Sigmoid colon (tissue), 7 donors: ENCODE data around the gene NDUFS8. TPM values are rescaled to one million over a fixed set of nuclear protein-coding genes. Genes with fewer than 3 reads are reported as not detected.

ENCODE experiments used
- DNase-seq: peaks from one replicate; pipeline ENCODE4 v3.0.0-alpha.2; 2019
- H3K27ac ChIP-seq, 4 donors: fragments of 200-600 bp; sonication (generic); one replicate each; pipeline ENCODE4 v1.5.1; 2016 to 2019; ENCODE audit warnings: mild to moderate bottlenecking in 1 of 4
- H3K27me3 ChIP-seq, 3 donors: fragments of 200-600 bp; sonication (generic); one replicate each; pipeline ENCODE4 v1.5.1; 2019; ENCODE audit warnings: mild to moderate bottlenecking in 1 of 3
- H3K36me3 ChIP-seq, 4 donors: fragments of 200-600 bp; sonication (generic); one replicate each; pipeline ENCODE4 v1.5.1; 2016 to 2019
- H3K4me1 ChIP-seq, 4 donors: fragments of 200-600 bp; sonication (generic); one replicate each; pipeline ENCODE4 v1.5.1; 2017 to 2019
- H3K4me3 ChIP-seq, 4 donors: fragments of 200-600 bp; sonication (generic); one replicate each; pipeline ENCODE4 v1.5.1; 2017 to 2019; ENCODE audit warnings: mild to moderate bottlenecking in 2 of 4, moderate library complexity in 1 of 4
- H3K9me3 ChIP-seq, 4 donors: fragments of 200-600 bp in 3 of 4; sonication (generic) in 3 of 4; one replicate each; pipeline versions ENCODE4 v1.5.1 to v1.6.1; 2013 to 2019
- EP300 ChIP-seq, 4 donors: sonication (generic); formaldehyde crosslinking; IDR thresholded peaks; one replicate each; pipeline ENCODE4 v1.6.1; 2017; ENCODE audit warnings: antibody characterized with exemption in 4 of 4
- POLR2A ChIP-seq, 2 donors: fragments of 450-650 bp; IDR thresholded peaks; one replicate each; pipeline ENCODE4 v1.6.1; 2016; ENCODE audit warnings: antibody characterized with exemption in 2 of 2, mild to moderate bottlenecking in 2 of 2, moderate library complexity in 2 of 2
- POLR2AphosphoS5 ChIP-seq, 4 donors: sonication (generic); formaldehyde crosslinking; IDR thresholded peaks; one replicate each; pipeline ENCODE4 v1.6.1; 2017; ENCODE audit warnings: antibody characterized with exemption in 4 of 4
- WGBS, 2 donors: extraction: QIAGEN DNeasy Blood & Tissue Kit; methylation state at CpG; one replicate each; pipeline ENCODE4 v1.1.7; 2013; 5-methylcytosine and 5-hydroxymethylcytosine counted together
- intact Hi-C: fragments of 100-400 bp; cut with DNase I; formaldehyde crosslinking; loops from one replicate; pipeline ENCODE4 v1.15.1; 2023
- polyA plus RNA-seq, 3 donors: library from polyadenylated mRNA; stranded (reverse); fragments of 200-250 nt; gene quantifications; one replicate each; pipeline ENCODE4 v1.2.3, GENCODE V29; 2013
- small RNA-seq, 3 donors: library from RNA; depleted of rRNA; stranded (forward); fragments of <200 nt; gene quantifications; one replicate each; pipeline ENCODE3, GENCODE V24; 2016
- total RNA-seq, 4 donors: library from RNA; depleted of rRNA; stranded (reverse); fragments of >200 nt; gene quantifications; one replicate each; pipeline ENCODE4 v1.1.0, GENCODE V29; 2016
- TF ChIP-seq, protein P1 (sequence below), 4 experiments: fragments of 450-650 bp in 3 of 4; fragments of 200-600 bp in 1 of 4; IDR thresholded peaks; one replicate each; pipeline ENCODE4 v1.5.1; 2016 to 2019; ENCODE audit warnings: antibody characterized with exemption in 4 of 4, mild to moderate bottlenecking in 3 of 4, moderate library complexity in 2 of 4
- donor health status: healthy with polysubstance abuse.
- donor health status: Bipolar disorder and iron deficiency.
- donor health status: healthy.

The NDUFS8 gene
- total and polyA plus RNA-seq, 7 donors: 149 to 255 (median 174) TPM

DNA sequence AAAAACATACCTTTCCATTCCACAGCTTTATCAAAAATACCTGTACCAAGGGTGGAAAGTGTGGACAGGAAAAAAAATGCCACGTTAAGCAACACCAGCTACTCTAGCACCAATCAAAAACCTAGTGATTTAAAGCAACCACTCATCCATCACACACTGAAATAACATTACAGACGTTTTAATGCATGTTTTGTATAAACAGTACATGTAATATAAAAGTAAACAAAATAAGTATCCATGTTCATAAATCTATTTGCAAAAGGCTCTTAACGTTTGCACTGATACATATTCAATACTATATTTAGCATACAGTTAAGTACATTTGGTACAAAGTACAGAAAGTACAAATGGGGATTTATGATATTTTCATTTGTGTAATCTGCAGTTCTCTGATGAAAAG is 52.0 kb downstream of the NDUFS8 start:
- WGBS, 2 donors: 28 to 58% methylated on average over 3 of the region's 3 CpGs
- Histone ChIP-seq H3K27ac (no peak overlapping the region), H3K27me3 (no peaks in the 10 kb centered on the region), H3K9me3 (no peaks in the 10 kb centered on the region), H3K4me1 (peaks cover 0 to 12% (median 8%) of the 10 kb centered on the region in 4 donors), H3K4me3 (no peak overlapping the region), H3K36me3 (peaks cover 0 to 20% (median 0%) of the 10 kb centered on the region in 4 donors)
- no peak for TF ChIP-seq POLR2AphosphoS5 (IDR thresholded peaks at IDR 0.05)
- no peak for TF ChIP-seq EP300 (IDR thresholded peaks at IDR 0.05)
- TF ChIP-seq POLR2A (IDR thresholded peaks at IDR 0.05): no peak
- TF ChIP-seq, protein P1, sequence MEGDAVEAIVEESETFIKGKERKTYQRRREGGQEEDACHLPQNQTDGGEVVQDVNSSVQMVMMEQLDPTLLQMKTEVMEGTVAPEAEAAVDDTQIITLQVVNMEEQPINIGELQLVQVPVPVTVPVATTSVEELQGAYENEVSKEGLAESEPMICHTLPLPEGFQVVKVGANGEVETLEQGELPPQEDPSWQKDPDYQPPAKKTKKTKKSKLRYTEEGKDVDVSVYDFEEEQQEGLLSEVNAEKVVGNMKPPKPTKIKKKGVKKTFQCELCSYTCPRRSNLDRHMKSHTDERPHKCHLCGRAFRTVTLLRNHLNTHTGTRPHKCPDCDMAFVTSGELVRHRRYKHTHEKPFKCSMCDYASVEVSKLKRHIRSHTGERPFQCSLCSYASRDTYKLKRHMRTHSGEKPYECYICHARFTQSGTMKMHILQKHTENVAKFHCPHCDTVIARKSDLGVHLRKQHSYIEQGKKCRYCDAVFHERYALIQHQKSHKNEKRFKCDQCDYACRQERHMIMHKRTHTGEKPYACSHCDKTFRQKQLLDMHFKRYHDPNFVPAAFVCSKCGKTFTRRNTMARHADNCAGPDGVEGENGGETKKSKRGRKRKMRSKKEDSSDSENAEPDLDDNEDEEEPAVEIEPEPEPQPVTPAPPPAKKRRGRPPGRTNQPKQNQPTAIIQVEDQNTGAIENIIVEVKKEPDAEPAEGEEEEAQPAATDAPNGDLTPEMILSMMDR (IDR thresholded peaks at IDR 0.05): no peak
- DNase-seq: no peak
- intact Hi-C loops: no loop called here

DNA sequence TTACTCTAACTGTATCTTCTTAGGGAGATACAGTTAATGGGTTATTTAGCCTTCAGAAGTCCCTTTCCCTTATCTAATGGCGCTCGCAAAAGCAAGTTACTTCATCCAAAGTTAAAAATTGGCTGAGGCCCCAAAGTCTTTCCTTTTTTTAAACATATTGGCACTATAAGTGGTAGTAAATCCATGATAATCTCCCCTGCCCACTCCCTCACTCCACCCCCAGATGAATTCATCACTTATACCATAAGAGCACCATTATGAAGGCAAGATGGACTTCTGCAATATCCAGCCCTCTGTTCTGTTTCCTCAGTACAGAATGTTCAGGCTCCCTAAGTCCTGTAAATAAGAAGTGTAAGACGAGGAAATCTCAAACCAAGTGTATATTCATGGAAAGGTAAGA is 53.0 kb downstream of the NDUFS8 start:
- DNase-seq: no peak
- H3K27ac ChIP-seq: no peak overlapping the region
- TF ChIP-seq, protein P1 (IDR thresholded peaks at IDR 0.05): no peak
- TF ChIP-seq EP300 (IDR thresholded peaks at IDR 0.05): no peak
- TF ChIP-seq POLR2A (IDR thresholded peaks at IDR 0.05): no peak
- TF ChIP-seq POLR2AphosphoS5 (IDR thresholded peaks at IDR 0.05): no peak
- peaks cover 0 to 13% (median 0%) of the 10 kb centered on the region in 4 donors for H3K36me3 ChIP-seq
- no peak overlapping the region for H3K4me3 ChIP-seq
- no peaks in the 10 kb centered on the region for H3K27me3 ChIP-seq
- intact Hi-C loops: no loop called here
- peaks cover 0 to 12% (median 8%) of the 10 kb centered on the region in 4 donors for H3K4me1 ChIP-seq
- H3K9me3 ChIP-seq: no peaks in the 10 kb centered on the region
- WGBS, 2 donors: 82 to 97% methylated on average over 3 of the region's 3 CpGs

Small RNAs within 50 kb of the gene (small RNA-seq; reads per million reads assigned to genes)
- gene MIR6753: 0 reads per million in 3 donors

Other genes starting within 250 kb of the NDUFS8 start
- 10 to 100 TPM; 24.7 to 27.6 (median 25.6) TPM for gene UNC93B1, start 26.6 kb upstream of the NDUFS8 start, total RNA-seq
- gene UNC93B1, start 26.6 kb upstream of the NDUFS8 start, polyA plus RNA-seq: 10 to 100 TPM; 11.4 to 52.7 (median 11.6) TPM
- gene ALDH3B1, start 20.4 kb upstream of the NDUFS8 start, total RNA-seq: 10 to 100 TPM in 3 of 4 donors, 1 to 10 TPM in 1; 9.4 to 14.7 (median 11.7) TPM
- gene ALDH3B1, start 20.4 kb upstream of the NDUFS8 start, polyA plus RNA-seq: 10 to 100 TPM in 1 of 3 donors, 1 to 10 TPM in 2; 6.2 to 11.0 (median 7.8) TPM
- gene TCIRG1, start 8.3 kb downstream of the NDUFS8 start, total RNA-seq: 100 to 1,000 TPM in 1 of 4 donors, 10 to 100 TPM in 3; 69.9 to 147 (median 81.9) TPM
- gene TCIRG1, start 8.3 kb downstream of the NDUFS8 start, polyA plus RNA-seq: 100 to 1,000 TPM in 1 of 3 donors, 10 to 100 TPM in 2; 15.0 to 276 (median 23.6) TPM
- 10 to 100 TPM; 16.4 to 39.1 (median 27.9) TPM for gene CHKA, start 90.7 kb downstream of the NDUFS8 start, total RNA-seq
- 10 to 100 TPM; 21.0 to 41.0 (median 22.9) TPM for gene CHKA, start 90.7 kb downstream of the NDUFS8 start, polyA plus RNA-seq
- 10 to 100 TPM; 38.7 to 45.7 (median 39.1) TPM for gene KMT5B, start 182.6 kb downstream of the NDUFS8 start, total RNA-seq
- gene KMT5B, start 182.6 kb downstream of the NDUFS8 start, polyA plus RNA-seq: 10 to 100 TPM; 20.8 to 21.4 (median 21.0) TPM
- gene C11orf24, start 241.3 kb downstream of the NDUFS8 start, total RNA-seq: 10 to 100 TPM; 13.7 to 25.4 (median 21.9) TPM
- 10 to 100 TPM; 37.8 to 70.3 (median 40.6) TPM for gene C11orf24, start 241.3 kb downstream of the NDUFS8 start, polyA plus RNA-seq